ENCODE measurements around the gene SLC9A4.
"Not testable (repeated sequence)": the region's sequence is repeated elsewhere in the genome, so short reads cannot be mapped to it uniquely, and the experiment has no call there.

SLC9A4 gene

DNA sequence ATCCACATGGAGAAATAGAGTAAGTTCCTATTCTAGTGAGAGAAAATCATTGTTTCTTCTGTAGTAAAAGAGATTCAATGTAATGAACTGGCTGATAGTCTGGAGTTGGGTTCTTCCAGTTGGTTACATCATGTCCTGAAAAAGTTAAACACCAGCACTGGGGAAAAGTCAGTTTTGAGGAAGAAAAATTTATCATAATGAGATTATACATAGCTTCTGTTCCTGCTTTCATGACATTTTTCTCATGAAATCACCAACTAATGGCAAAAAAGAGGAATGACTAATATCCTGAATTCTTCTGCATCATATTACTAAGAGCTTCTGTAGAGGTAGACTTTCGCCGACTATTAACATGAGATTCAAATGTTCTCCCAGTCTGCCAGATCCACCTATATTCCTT lies 77.1 kb downstream of the SLC9A4 start:
- no peak for DNase-seq (ENCODE audit: low spot score)

DNA sequence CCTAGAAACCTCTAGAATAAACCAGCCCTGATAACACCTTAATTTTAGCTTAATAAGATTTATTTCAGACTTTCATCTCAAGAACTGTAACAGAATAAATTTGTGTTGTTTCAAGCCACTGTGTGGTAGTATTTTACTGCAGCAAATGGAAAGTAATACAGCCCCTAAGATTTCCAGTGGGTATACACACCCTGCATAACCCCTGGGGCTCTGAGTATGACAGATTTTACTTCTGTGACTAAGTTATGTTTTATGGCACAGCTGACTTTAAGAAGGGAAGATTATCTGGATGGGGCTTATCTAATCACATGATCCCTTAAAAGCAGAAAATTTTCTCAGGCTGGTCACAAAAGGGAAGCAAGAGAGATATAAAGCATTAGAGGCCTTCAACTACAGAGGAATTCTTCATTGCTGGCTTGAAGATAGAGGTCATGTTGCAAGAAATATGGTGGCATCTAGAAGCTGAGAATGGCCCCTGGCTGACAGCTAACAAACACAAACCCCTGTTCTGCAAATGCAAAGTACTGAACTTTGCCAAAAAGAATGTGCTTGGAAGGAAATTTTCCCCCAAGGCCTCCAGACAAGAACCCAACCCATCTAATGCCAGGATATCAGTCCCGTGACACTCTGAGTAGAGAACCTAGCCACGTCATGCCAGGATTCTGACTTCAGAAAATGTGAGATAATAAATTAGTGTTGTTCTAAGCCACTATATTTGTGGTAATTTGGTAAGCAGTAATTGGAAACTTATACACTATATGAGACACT lies 78.5 kb downstream of the SLC9A4 start:
- DNase-seq (ENCODE audit: low spot score): no peak

DNA sequence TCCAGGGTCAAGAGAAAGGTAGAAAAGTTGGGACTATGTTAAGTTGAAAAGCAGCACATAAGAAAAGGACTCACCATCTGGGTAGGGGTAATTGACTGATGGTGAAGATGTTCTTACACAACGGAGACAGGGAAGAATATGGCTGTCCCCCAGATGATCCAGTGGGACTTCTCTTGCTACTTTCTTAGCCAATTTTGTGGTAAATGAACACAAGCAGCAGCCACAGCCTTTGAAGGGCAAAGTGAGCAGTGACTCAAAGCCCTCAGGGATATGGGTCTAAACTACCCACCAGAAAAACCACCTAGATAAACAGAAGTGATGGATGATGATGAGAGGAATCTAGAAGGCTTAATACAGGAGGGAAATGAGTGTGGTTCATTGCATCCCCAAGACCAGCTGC lies 80.6 kb downstream of the SLC9A4 start:
- DNase-seq (ENCODE audit: low spot score): no peak

DNA sequence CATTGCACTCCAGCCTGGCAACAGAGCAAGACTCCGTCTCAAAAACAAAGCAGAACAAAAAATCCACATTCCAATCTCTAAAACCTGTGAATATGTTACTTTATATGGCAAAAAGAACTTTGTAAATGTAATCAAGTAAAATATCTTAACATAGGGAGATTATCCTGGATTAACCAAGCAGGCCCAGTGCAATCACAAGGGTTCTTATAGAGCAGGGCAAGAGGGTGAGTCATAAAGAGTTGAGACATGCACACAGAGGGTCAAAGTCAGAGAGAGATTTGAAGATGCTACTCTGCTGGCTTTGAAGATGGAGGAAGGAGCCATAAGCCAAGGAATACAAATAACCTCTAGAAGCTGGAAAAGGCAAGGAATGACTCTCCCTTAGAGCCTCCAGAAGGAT lies 85.4 kb downstream of the SLC9A4 start:
- no peak for DNase-seq (ENCODE audit: low spot score)

DNA sequence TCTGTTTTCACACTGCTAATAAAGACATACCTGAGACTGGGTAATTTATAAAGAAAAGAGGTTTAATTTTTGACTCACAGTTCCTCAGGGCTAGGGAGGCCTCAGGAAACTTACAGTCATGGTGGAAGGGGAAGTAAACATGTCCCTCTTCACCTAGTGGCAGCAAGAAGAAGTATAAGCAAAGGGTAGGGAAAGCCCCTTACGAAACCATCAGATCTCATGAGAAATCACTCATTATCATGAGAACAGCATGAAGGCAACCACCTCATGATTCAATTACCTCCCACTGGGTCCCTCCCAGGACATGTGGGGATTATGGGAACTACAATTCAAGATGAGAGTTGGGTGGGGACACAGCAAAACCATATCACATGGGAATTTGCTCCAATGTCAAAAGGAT lies 89.5 kb downstream of the SLC9A4 start:
- not testable (repeated sequence) for DNase-seq (ENCODE audit: low spot score)

DNA sequence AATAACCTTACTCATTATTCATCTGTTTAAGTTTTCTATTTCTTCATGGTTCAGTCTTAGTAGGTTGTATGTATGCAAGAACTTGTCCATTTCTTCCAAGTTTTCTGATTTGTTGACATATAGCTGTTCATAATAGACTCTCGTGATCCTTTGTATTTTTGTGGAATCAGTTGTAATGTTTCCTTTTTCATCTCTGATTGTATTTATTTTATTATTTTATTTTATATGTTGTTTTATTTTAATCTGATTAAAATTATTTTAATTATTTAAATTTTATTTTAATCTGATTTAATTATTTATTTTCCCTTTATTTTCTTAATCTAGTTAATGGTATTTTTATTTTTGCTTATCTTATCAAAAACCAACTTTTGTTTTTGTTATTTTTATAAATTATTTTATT lies 102.9 kb downstream of the SLC9A4 start:
- no peak for DNase-seq (ENCODE audit: low spot score)

DNA sequence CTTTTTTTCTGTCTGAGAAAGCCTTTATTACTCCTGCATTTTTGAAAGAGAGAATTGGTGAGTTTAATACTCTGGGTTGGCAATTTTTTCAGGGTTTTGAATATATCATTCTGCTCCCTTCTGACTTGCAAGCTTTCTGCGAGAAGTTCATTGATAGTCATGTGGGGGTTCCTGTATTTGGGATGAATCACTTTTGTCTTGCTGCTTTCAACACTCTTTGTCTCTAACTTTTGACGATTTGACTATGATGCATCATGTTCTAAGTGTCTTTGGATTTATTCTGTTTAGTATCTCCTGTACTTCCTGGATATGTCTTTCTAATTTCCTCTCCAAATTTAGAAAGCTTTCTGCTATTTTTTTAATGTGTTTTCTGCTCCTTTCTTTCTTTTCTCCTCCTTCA lies 105.3 kb downstream of the SLC9A4 start:
- no peak for DNase-seq (ENCODE audit: low spot score)

DNA sequence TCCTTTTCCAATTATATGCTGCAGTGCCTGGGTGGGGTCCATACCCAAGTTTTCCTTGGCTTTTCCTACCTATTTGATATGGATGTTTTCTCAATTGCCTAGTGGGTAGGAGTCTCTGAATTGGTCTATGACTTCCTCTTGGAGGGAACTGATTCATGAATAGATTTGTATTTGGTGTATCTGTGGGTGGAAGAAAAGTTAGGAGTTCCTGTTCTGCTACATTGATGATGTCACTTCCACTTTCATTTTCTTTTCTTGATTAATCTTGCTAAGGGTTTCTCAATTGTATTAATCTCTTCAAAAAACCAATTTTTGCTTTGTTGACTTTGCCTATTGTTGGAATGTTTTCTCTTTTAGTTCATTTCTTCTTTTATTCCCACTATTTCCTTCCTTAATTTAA lies 108.9 kb downstream of the SLC9A4 start:
- DNase-seq (ENCODE audit: low spot score): no peak

DNA sequence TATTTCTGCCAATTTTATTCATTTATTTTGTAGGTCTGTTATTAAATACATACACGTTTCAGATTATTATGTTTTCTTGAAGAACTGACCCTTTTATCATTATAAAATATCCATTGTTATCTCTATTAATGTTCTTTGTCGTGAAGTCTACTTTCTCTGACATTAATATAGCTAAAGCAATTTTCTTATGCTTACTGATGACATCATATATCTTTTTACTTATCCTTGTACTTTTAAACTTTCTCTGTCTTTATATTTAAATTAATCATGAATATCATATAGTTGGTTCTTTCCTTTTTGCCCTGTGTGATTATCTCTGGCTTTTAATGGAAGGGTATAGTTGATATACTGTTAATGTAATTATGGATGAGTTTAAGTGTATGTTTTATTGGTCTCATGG lies 109.8 kb downstream of the SLC9A4 start:
- DNase-seq (ENCODE audit: low spot score): no peak
